ENCODE data around the gene PRR14. TPM values are rescaled to one million over a fixed set of nuclear protein-coding genes. Genes with fewer than 3 reads are reported as not detected.

PRR14 gene
- total and polyA plus RNA-seq, 7 donors, result 20.8 to 51.4 (median 31.6) TPM

GRCh38 chr16:30609926-30610839 is 40.6 kb upstream of the PRR14 start, which contains the start of gene ZNF689:
ZNF689 (minus strand) TSS chr16:30610389; CDS start chr16:30610041, 348 bp downstream.
- H3K36me3 ChIP-seq, result peaks cover 0 to 37% (median 3%) of the 10 kb centered on the region in 4 donors
- no peaks in the 10 kb centered on the region for H3K27me3 ChIP-seq
- H3K9me3 ChIP-seq, result no peaks in the 10 kb centered on the region
- H3K4me1 ChIP-seq, result peaks cover 0 to 23% (median 16%) of the 10 kb centered on the region in 4 donors
- WGBS, 2 donors, result 0% methylated on average over 63 of the region's 63 CpGs
- H3K4me3 ChIP-seq, result peak within 1 kb of the TSS; percentile 69 to 96 (median 83)
- intact Hi-C loops (cut with DNase I), result no loop called here
- peak; percentile 98 for DNase-seq
- TF ChIP-seq POLR2A (IDR thresholded peaks at IDR 0.05), result peak; percentile 32 to 36
- TF ChIP-seq, protein P1, sequence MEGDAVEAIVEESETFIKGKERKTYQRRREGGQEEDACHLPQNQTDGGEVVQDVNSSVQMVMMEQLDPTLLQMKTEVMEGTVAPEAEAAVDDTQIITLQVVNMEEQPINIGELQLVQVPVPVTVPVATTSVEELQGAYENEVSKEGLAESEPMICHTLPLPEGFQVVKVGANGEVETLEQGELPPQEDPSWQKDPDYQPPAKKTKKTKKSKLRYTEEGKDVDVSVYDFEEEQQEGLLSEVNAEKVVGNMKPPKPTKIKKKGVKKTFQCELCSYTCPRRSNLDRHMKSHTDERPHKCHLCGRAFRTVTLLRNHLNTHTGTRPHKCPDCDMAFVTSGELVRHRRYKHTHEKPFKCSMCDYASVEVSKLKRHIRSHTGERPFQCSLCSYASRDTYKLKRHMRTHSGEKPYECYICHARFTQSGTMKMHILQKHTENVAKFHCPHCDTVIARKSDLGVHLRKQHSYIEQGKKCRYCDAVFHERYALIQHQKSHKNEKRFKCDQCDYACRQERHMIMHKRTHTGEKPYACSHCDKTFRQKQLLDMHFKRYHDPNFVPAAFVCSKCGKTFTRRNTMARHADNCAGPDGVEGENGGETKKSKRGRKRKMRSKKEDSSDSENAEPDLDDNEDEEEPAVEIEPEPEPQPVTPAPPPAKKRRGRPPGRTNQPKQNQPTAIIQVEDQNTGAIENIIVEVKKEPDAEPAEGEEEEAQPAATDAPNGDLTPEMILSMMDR (IDR thresholded peaks at IDR 0.05), result no peak
- peak; percentile 16 to 79 (median 76) for TF ChIP-seq POLR2AphosphoS5 (IDR thresholded peaks at IDR 0.05)
- TF ChIP-seq EP300 (IDR thresholded peaks at IDR 0.05), result no peak
- H3K27ac ChIP-seq, result peak within 1 kb of the TSS; percentile 96 to 99 (median 97)

- Histone ChIP-seq H3K4me3 (no peak overlapping the region), H3K4me1 (peaks cover 0 to 4% (median 2%) of the 10 kb centered on the region in 4 donors), H3K27ac (no peak overlapping the region), H3K27me3 (peaks cover 0 to 4% (median 0%) of the 10 kb centered on the region in 3 donors), H3K9me3 (no peaks in the 10 kb centered on the region), H3K36me3 (no peaks in the 10 kb centered on the region)
- no peak for DNase-seq
- 35 to 42% methylated on average over 12 of the region's 12 CpGs for WGBS, 2 donors
- intact Hi-C loops (cut with DNase I), result no loop called here
- no peak for TF ChIP-seq POLR2A (IDR thresholded peaks at IDR 0.05)
- TF ChIP-seq, protein P1 (IDR thresholded peaks at IDR 0.05), result peak in 2 of 4 experiments; percentile 16 to 52
These were observed 35.2 kb upstream of the PRR14 start for GRCh38 chr16:30615358-30616091.

DNA sequence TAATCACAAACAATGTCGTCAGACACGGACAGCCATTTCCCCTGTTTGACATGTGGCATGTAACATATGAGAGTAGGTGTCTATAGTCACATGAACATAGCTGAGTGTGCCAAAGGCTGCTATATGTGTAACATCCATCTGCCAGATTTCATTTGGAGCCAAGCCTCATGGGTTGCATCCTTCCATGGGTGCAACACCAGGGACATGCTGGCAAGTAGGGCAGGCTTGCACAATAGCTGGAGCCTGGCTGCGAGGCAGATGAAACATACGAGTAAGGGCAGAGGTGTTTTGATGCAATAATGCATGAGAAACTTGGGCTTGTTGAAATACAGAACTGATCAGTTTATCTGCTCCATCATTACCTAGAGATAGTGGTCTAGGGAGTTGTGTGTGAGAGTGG is 31.6 kb upstream of the PRR14 start:
- no peak for DNase-seq
- 86 to 94% methylated on average over 4 of the region's 4 CpGs for whole genome bisulfite sequencing, 2 donors
- H3K4me3 ChIP-seq, result no peak overlapping the region
- intact Hi-C loops (cut with DNase I), result no loop called here
- TF ChIP-seq POLR2AphosphoS5 (IDR thresholded peaks at IDR 0.05) (no peak), POLR2A (IDR thresholded peaks at IDR 0.05) (no peak), EP300 (IDR thresholded peaks at IDR 0.05) (no peak)
- TF ChIP-seq, protein P1 (IDR thresholded peaks at IDR 0.05), result no peak
- H3K36me3 ChIP-seq, result no peaks in the 10 kb centered on the region
- H3K9me3 ChIP-seq, result no peaks in the 10 kb centered on the region
- no peaks in the 10 kb centered on the region for H3K4me1 ChIP-seq
- H3K27ac ChIP-seq, result no peak overlapping the region
- peaks cover 0 to 4% (median 0%) of the 10 kb centered on the region in 3 donors for H3K27me3 ChIP-seq

GRCh38 chr16:30619638-30620037 is 31.1 kb upstream of the PRR14 start:
- Histone ChIP-seq H3K36me3 (no peaks in the 10 kb centered on the region), H3K27me3 (peaks cover 0 to 4% (median 0%) of the 10 kb centered on the region in 3 donors), H3K4me1 (no peaks in the 10 kb centered on the region), H3K4me3 (no peak overlapping the region), H3K27ac (no peak overlapping the region), H3K9me3 (no peaks in the 10 kb centered on the region)
- no peak for DNase-seq
- WGBS, 2 donors, result 86 to 91% methylated on average over 5 of the region's 5 CpGs
- TF ChIP-seq, protein P1 (IDR thresholded peaks at IDR 0.05), result no peak
- TF ChIP-seq POLR2AphosphoS5 (IDR thresholded peaks at IDR 0.05) (no peak), POLR2A (IDR thresholded peaks at IDR 0.05) (no peak), EP300 (IDR thresholded peaks at IDR 0.05) (no peak)
- intact Hi-C loops (cut with DNase I), result no loop called here

Data from sigmoid colon (tissue), 7 donors.